Measurements from ENCODE around the gene ISCU.

GRCh38 chr12:108596854-108597558, 34.6 kb downstream of the ISCU start:
- TF ChIP-seq, protein P1, sequence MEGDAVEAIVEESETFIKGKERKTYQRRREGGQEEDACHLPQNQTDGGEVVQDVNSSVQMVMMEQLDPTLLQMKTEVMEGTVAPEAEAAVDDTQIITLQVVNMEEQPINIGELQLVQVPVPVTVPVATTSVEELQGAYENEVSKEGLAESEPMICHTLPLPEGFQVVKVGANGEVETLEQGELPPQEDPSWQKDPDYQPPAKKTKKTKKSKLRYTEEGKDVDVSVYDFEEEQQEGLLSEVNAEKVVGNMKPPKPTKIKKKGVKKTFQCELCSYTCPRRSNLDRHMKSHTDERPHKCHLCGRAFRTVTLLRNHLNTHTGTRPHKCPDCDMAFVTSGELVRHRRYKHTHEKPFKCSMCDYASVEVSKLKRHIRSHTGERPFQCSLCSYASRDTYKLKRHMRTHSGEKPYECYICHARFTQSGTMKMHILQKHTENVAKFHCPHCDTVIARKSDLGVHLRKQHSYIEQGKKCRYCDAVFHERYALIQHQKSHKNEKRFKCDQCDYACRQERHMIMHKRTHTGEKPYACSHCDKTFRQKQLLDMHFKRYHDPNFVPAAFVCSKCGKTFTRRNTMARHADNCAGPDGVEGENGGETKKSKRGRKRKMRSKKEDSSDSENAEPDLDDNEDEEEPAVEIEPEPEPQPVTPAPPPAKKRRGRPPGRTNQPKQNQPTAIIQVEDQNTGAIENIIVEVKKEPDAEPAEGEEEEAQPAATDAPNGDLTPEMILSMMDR (conservative IDR thresholded peaks at IDR 0.05 in 1 of 2, IDR thresholded peaks at IDR 0.05 in 1 of 2; ENCODE audit: low read depth in 1 of 2, low read length in 2 of 2): no peak
- no peak for TF ChIP-seq EZH2 (IDR thresholded peaks at IDR 0.05; ENCODE audit: low read length, missing control alignments)

All from fibroblast of lung (primary cell).